OCI-LY3 (cell line): Measurements from ENCODE around the gene METTL5.

Experiments used
- H2AFZ ChIP-seq: fragments of 200-600, 300-600 bp; shearing (Covaris generic); 2 replicates; pipeline ENCODE4 v1.6.0; 2014; ENCODE audit warnings: antibody characterized with exemption, low read depth, low read length
- H3K27ac ChIP-seq: fragments of 200-600, 300-600 bp; sonication (generic); 2 replicates; pipeline ENCODE4 v1.5.1; 2014; ENCODE audit warnings: mild to moderate bottlenecking, low read length, moderate library complexity, mixed read lengths
- H3K27me3 ChIP-seq: fragments of 200-600, 300-600 bp; sonication (generic); 2 replicates; pipeline ENCODE4 v1.6.1; 2014; ENCODE audit warnings: low read depth, low read length, mixed read lengths
- H3K36me3 ChIP-seq: fragments of 200-600, 300-600 bp; sonication (generic); replicated peaks from 2 replicates; pipeline ENCODE3; 2014; ENCODE audit warnings: low read depth, low read length, mixed read lengths
- H3K4me1 ChIP-seq: fragments of 300-600, 200-600 bp; sonication (generic); 2 replicates; pipeline ENCODE4 v1.6.1; 2014; ENCODE audit warnings: low read length, mixed read lengths
- H3K4me2 ChIP-seq: fragments of 200-600, 300-600 bp; sonication (generic); 2 replicates; pipeline ENCODE4 v1.6.1; 2014; ENCODE audit warnings: low read length, mixed read lengths
- H3K4me3 ChIP-seq: fragments of 300-600, 200-600 bp; sonication (generic); 2 replicates; pipeline ENCODE4 v1.5.1; 2014; ENCODE audit warnings: antibody characterized with exemption, mild to moderate bottlenecking, low read length, moderate library complexity
- H3K79me2 ChIP-seq: fragments of 300-600, 200-600 bp; shearing (Covaris generic); 2 replicates; pipeline ENCODE4 v1.6.1; 2014; ENCODE audit warnings: mild to moderate bottlenecking, low read length, mixed read lengths
- H3K9ac ChIP-seq: fragments of 300-600, 200-600 bp; shearing (Covaris generic); 2 replicates; pipeline ENCODE4 v1.6.0; 2014; ENCODE audit warnings: mild to moderate bottlenecking, low read length, moderate library complexity
- H3K9me3 ChIP-seq: fragments of 200-600, 300-600 bp; shearing (Covaris generic); 2 replicates; pipeline ENCODE4 v1.6.1; 2014; ENCODE audit warnings: low read length, mixed read lengths; ENCODE audit not compliant: insufficient read depth
- H4K20me1 ChIP-seq: fragments of 200-600, 300-600 bp; sonication (generic); 2 replicates; pipeline ENCODE4 v1.6.1; 2016; ENCODE audit warnings: low read length, mixed read lengths; ENCODE audit not compliant: insufficient read depth
- CTCF ChIP-seq: fragments of 200-600, 300-600 bp; sonication (generic); IDR thresholded peaks from 2 replicates; pipeline ENCODE4 v1.5.1; 2014; ENCODE audit warnings: antibody characterized with exemption, low read length, low read depth
- EZH2phosphoT487 ChIP-seq: fragments of 200-600 bp; shearing (Covaris generic); IDR thresholded peaks from 2 replicates; pipeline ENCODE4 v1.6.1; 2018; ENCODE audit warnings: antibody characterized with exemption, mixed run types, low read depth

METTL5 gene

DNA sequence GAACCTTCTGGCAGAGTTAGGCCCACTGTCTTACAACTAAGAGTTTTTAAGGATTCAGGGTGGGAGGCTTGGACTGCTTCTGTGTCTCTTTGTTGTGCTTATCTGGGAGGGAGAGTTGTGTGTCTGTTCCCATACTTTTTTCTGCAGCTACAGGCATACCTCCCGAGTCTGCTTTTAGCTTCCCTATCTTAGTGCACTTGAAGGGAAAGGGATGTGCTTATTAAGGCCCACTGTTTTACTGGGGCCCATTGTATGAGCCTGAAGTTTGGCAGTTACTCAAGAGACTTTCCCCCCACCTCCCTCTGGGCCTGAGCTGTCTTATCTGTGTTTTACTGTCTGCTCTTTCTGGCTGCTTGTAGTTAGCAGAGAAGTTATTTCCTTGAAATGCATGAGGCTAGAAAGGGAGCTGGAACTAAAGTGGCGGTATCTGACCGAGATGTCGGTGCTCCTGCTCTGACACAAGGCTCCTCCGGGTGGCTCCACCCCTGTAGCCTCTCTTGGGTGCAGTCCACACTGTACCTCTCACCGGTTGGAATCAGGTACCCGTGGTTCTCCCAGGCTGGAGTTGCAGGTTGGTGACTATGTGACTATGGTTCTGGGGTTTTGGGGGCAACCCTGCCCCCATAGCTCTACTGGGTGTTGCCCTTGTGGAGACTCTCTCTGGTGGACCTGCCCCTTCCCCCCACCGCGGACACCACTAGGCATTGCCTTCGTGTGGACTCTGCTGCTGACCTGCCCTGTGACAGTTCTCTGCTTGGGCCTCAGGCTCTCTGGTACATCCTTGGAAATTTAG lies 15.4 kb upstream of the METTL5 start:
- no peaks in the 10 kb centered on the region for H3K4me1 ChIP-seq
- no peaks in the 10 kb centered on the region for H3K27me3 ChIP-seq
- H3K36me3 ChIP-seq = no peaks in the 10 kb centered on the region
- H3K27ac ChIP-seq = no peak overlapping the region
- H3K4me2 ChIP-seq = no peak overlapping the region
- H2AFZ ChIP-seq = no peak overlapping the region
- H4K20me1 ChIP-seq = no peaks in the 10 kb centered on the region
- no peak overlapping the region for H3K9ac ChIP-seq
- peaks cover 25% of the 10 kb centered on the region for H3K79me2 ChIP-seq
- TF ChIP-seq CTCF = no peak
- TF ChIP-seq EZH2phosphoT487 = no peak
- H3K9me3 ChIP-seq = no peaks in the 10 kb centered on the region
- H3K4me3 ChIP-seq = no peak overlapping the region

DNA sequence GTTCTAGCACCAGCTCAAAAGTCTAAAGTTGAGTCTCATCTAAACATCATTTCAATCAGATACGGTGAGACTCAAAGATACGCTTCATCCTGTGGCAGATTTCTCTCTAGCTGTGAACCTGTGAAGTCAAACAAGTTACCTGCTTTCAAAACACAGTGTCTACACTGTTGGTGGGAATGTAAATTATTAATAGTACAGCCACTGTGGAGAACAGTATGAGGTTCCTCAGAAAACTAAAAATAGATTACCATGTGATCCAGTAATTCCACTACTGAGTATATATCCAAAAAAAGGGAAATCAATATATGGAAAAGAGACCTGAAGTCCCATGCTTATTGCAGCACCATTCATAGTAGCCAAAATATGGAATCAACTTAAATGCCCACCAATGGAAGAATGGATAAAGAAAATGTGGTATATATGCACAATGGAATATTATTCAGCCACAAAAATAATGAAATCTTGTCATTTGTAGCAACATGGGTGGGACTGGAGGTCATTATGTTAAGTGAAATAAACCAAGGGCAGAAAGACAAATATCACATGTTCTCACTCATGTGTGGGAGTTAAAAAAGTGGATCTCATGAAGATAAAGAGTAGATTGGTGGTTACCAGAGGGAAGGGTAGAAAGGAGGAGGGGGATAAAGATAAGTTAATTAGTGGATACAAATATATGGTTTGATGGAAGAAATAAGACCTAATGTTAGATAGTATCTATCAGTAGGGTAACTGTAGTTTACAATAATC lies 14.2 kb upstream of the METTL5 start:
- TF ChIP-seq EZH2phosphoT487 (no peak), CTCF (no peak)
- Histone ChIP-seq H3K4me3 (no peak overlapping the region), H3K4me2 (no peak overlapping the region), H3K27me3 (no peaks in the 10 kb centered on the region), H3K9me3 (no peaks in the 10 kb centered on the region), H3K79me2 (peaks cover 27% of the 10 kb centered on the region), H3K4me1 (no peaks in the 10 kb centered on the region), H3K36me3 (no peaks in the 10 kb centered on the region), H3K9ac (no peak overlapping the region), H4K20me1 (no peaks in the 10 kb centered on the region), H3K27ac (no peak overlapping the region), H2AFZ (no peak overlapping the region)

- no peak overlapping the region for H3K9ac ChIP-seq
- TF ChIP-seq EZH2phosphoT487 = no peak
- no peak for TF ChIP-seq CTCF
- no peaks in the 10 kb centered on the region for H3K27me3 ChIP-seq
- no peaks in the 10 kb centered on the region for H3K36me3 ChIP-seq
- H3K4me1 ChIP-seq = no peaks in the 10 kb centered on the region
- H3K4me3 ChIP-seq = no peak overlapping the region
- H3K79me2 ChIP-seq = peaks cover 51% of the 10 kb centered on the region
- H3K9me3 ChIP-seq = no peaks in the 10 kb centered on the region
- no peak overlapping the region for H2AFZ ChIP-seq
- H3K27ac ChIP-seq = no peak overlapping the region
- no peak overlapping the region for H3K4me2 ChIP-seq
- no peaks in the 10 kb centered on the region for H4K20me1 ChIP-seq
These were observed 9.7 kb upstream of the METTL5 start for GRCh38 chr2:169834401-169834800.

DNA sequence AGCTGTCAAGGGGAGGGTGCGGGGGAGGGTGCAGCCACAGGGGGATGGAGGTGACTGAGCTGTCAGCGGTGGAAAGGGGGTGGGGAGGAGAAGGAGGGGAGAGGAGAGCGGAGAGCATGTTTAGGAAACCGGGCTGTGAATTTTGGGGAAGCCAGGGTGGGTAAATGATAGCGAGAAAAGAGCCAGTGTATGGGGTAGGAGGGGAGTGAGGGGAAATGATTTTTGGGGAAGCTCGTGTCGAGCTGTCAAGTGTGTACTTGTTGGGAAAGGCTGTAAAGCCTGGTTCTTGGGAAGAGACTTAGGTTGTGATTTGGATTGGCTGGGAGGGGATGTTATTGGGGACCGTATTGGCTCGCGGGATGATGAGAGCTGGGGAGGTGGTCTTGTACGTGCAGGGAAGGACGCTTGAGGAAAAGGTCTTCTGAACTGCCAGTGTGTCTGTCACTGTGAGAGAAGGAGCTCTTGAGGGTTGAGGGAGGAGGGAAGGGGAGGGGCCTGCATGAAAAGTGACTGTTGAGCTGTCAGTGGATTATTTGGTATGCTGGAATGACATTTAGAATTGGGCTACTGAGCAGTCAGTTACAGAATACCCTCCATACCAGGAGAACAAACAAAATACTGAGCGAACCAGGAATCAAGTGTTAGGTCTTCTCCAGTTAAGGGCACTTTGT lies 3.6 kb upstream of the METTL5 start:
- no peaks in the 10 kb centered on the region for H3K36me3 ChIP-seq
- H3K9ac ChIP-seq = peak overlapping the region; percentile 63
- no peak overlapping the region; the same call in 1 of the 2 replicates for H2AFZ ChIP-seq
- peak overlapping the region; percentile 89 for H3K4me2 ChIP-seq
- no peak for TF ChIP-seq EZH2phosphoT487
- TF ChIP-seq CTCF = no peak
- H3K27ac ChIP-seq = no peak overlapping the region
- H4K20me1 ChIP-seq = peaks cover 13% of the 10 kb centered on the region
- H3K9me3 ChIP-seq = no peaks in the 10 kb centered on the region
- H3K79me2 ChIP-seq = peaks cover 59% of the 10 kb centered on the region
- no peaks in the 10 kb centered on the region for H3K27me3 ChIP-seq
- peaks cover 19% of the 10 kb centered on the region for H3K4me1 ChIP-seq
- H3K4me3 ChIP-seq = peak overlapping the region; percentile 85
